ENCODE data around the gene ERGIC1.

ERGIC1 gene

GRCh38 chr5:172971482-172971881 lies 137.4 kb downstream of the ERGIC1 start:
- no peak overlapping the region for H3K14ac ChIP-seq (ENCODE audit: low read length)
- WGBS, 2 donors (ENCODE audit: extremely low coverage in 2 of 2, insufficient read length in 2 of 2, insufficient replicate concordance in 1 of 2), result no CpG with 5 or more reads among the region's 3 CpGs
- H3K23ac ChIP-seq (ENCODE audit: low read depth, low read length, poor library complexity), result no peak overlapping the region
- H2BK15ac ChIP-seq (ENCODE audit: low read length), result no peak overlapping the region
- H3K36me3 ChIP-seq (replicated peaks in 1 of 2; ENCODE audit: control insufficient read depth in 2 of 2, insufficient read depth in 2 of 2, low read length in 2 of 2), result peaks cover 7 to 23% of the 10 kb centered on the region in 2 donors
- no peak overlapping the region for H2BK5ac ChIP-seq (ENCODE audit: low read length)
- no peak overlapping the region for H4K8ac ChIP-seq (ENCODE audit: low read depth, low read length)
- no peak overlapping the region for H3K18ac ChIP-seq (ENCODE audit: low read length)
- H3K27me3 ChIP-seq (ENCODE audit: control insufficient read depth in 3 of 3, insufficient read depth in 3 of 3, low read depth in 1 of 3, low read length in 3 of 3), result no peaks in the 10 kb centered on the region
- H4K91ac ChIP-seq (ENCODE audit: low read depth, low read length, poor library complexity), result no peak overlapping the region
- H2AK5ac ChIP-seq (ENCODE audit: low read depth, low read length), result no peak overlapping the region
- no peak for DNase-seq (ENCODE audit: low spot score)
- H3K4ac ChIP-seq (ENCODE audit: low read length), result no peak overlapping the region
- H3K4me3 ChIP-seq (ENCODE audit: low read length in 2 of 2), result no peak overlapping the region
- no peak overlapping the region for H2AFZ ChIP-seq (ENCODE audit: low read length)
- no peak overlapping the region for H3K4me2 ChIP-seq (ENCODE audit: insufficient read depth, low read length, poor library complexity, severe bottlenecking)
- no peaks in the 10 kb centered on the region for H3K79me1 ChIP-seq (ENCODE audit: low read depth, low read length)
- no peak overlapping the region for H2BK120ac ChIP-seq (ENCODE audit: low read depth, low read length)
- H2BK12ac ChIP-seq (ENCODE audit: low read length), result no peak overlapping the region
- no peaks in the 10 kb centered on the region for H3K9me3 ChIP-seq (replicated peaks in 1 of 2; ENCODE audit: control insufficient read depth in 2 of 2, insufficient read depth in 1 of 2, low read depth in 1 of 2, low read length in 2 of 2)
- no peaks in the 10 kb centered on the region for H3K4me1 ChIP-seq (ENCODE audit: control insufficient read depth in 2 of 2, insufficient read depth in 1 of 2, low read depth in 1 of 2, low read length in 2 of 2)
- H3K9ac ChIP-seq (ENCODE audit: low read depth, low read length, poor library complexity), result no peak overlapping the region
- H3K27ac ChIP-seq (replicated peaks; ENCODE audit: low read length), result no peak overlapping the region

- Histone ChIP-seq H4K91ac (ENCODE audit: low read depth, low read length, poor library complexity) (no peak overlapping the region), H3K79me1 (ENCODE audit: low read depth, low read length) (no peaks in the 10 kb centered on the region), H3K4me1 (ENCODE audit: control insufficient read depth in 2 of 2, insufficient read depth in 1 of 2, low read depth in 1 of 2, low read length in 2 of 2) (no peaks in the 10 kb centered on the region), H2BK120ac (ENCODE audit: low read depth, low read length) (no peak overlapping the region), H3K36me3 (replicated peaks in 1 of 2; ENCODE audit: control insufficient read depth in 2 of 2, insufficient read depth in 2 of 2, low read length in 2 of 2) (peaks cover 7 to 21% of the 10 kb centered on the region in 2 donors), H3K4me3 (ENCODE audit: low read length in 2 of 2) (no peak overlapping the region), H2AFZ (ENCODE audit: low read length) (no peak overlapping the region), H2BK5ac (ENCODE audit: low read length) (no peak overlapping the region), H4K8ac (ENCODE audit: low read depth, low read length) (no peak overlapping the region), H2AK5ac (ENCODE audit: low read depth, low read length) (no peak overlapping the region), H3K4ac (ENCODE audit: low read length) (no peak overlapping the region), H3K27me3 (ENCODE audit: control insufficient read depth in 3 of 3, insufficient read depth in 3 of 3, low read depth in 1 of 3, low read length in 3 of 3) (no peaks in the 10 kb centered on the region), H3K9me3 (replicated peaks in 1 of 2; ENCODE audit: control insufficient read depth in 2 of 2, insufficient read depth in 1 of 2, low read depth in 1 of 2, low read length in 2 of 2) (no peaks in the 10 kb centered on the region), H3K18ac (ENCODE audit: low read length) (no peak overlapping the region), H2BK12ac (ENCODE audit: low read length) (no peak overlapping the region), H3K14ac (ENCODE audit: low read length) (no peak overlapping the region), H3K27ac (replicated peaks; ENCODE audit: low read length) (no peak overlapping the region), H3K4me2 (ENCODE audit: insufficient read depth, low read length, poor library complexity, severe bottlenecking) (no peak overlapping the region), H2BK15ac (ENCODE audit: low read length) (no peak overlapping the region), H3K9ac (ENCODE audit: low read depth, low read length, poor library complexity) (no peak overlapping the region), H3K23ac (ENCODE audit: low read depth, low read length, poor library complexity) (no peak overlapping the region)
- DNase-seq (ENCODE audit: low spot score), result no peak
- WGBS, 2 donors (ENCODE audit: extremely low coverage in 2 of 2, insufficient read length in 2 of 2, insufficient replicate concordance in 1 of 2), result no CpG with 5 or more reads among the region's 5 CpGs
Observed at GRCh38 chr5:172972552-172972951, 138.5 kb downstream of the ERGIC1 start.

- WGBS, 2 donors (ENCODE audit: extremely low coverage in 2 of 2, insufficient read length in 2 of 2, insufficient replicate concordance in 1 of 2), result no CpG with 5 or more reads among the region's 3 CpGs
- H2AFZ ChIP-seq (ENCODE audit: low read length), result no peak overlapping the region
- H4K91ac ChIP-seq (ENCODE audit: low read depth, low read length, poor library complexity), result no peak overlapping the region
- H3K4me3 ChIP-seq (ENCODE audit: low read length in 2 of 2), result no peak overlapping the region
- H2AK5ac ChIP-seq (ENCODE audit: low read depth, low read length), result no peak overlapping the region
- no peak overlapping the region for H3K27ac ChIP-seq (replicated peaks; ENCODE audit: low read length)
- no peak overlapping the region for H2BK12ac ChIP-seq (ENCODE audit: low read length)
- H3K23ac ChIP-seq (ENCODE audit: low read depth, low read length, poor library complexity), result no peak overlapping the region
- no peak overlapping the region for H2BK5ac ChIP-seq (ENCODE audit: low read length)
- H3K14ac ChIP-seq (ENCODE audit: low read length), result no peak overlapping the region
- no peak overlapping the region for H3K9ac ChIP-seq (ENCODE audit: low read depth, low read length, poor library complexity)
- H4K8ac ChIP-seq (ENCODE audit: low read depth, low read length), result no peak overlapping the region
- H2BK15ac ChIP-seq (ENCODE audit: low read length), result no peak overlapping the region
- no peak overlapping the region for H3K18ac ChIP-seq (ENCODE audit: low read length)
- no peaks in the 10 kb centered on the region for H3K9me3 ChIP-seq (replicated peaks in 1 of 2; ENCODE audit: control insufficient read depth in 2 of 2, insufficient read depth in 1 of 2, low read depth in 1 of 2, low read length in 2 of 2)
- no peak overlapping the region for H3K4me2 ChIP-seq (ENCODE audit: insufficient read depth, low read length, poor library complexity, severe bottlenecking)
- DNase-seq (ENCODE audit: low spot score), result no peak
- H3K4ac ChIP-seq (ENCODE audit: low read length), result no peak overlapping the region
- H3K4me1 ChIP-seq (ENCODE audit: control insufficient read depth in 2 of 2, insufficient read depth in 1 of 2, low read depth in 1 of 2, low read length in 2 of 2), result no peaks in the 10 kb centered on the region
- no peaks in the 10 kb centered on the region for H3K79me1 ChIP-seq (ENCODE audit: low read depth, low read length)
- H2BK120ac ChIP-seq (ENCODE audit: low read depth, low read length), result no peak overlapping the region
- H3K27me3 ChIP-seq (ENCODE audit: control insufficient read depth in 3 of 3, insufficient read depth in 3 of 3, low read depth in 1 of 3, low read length in 3 of 3), result no peaks in the 10 kb centered on the region
- peaks cover 7 to 18% of the 10 kb centered on the region in 2 donors for H3K36me3 ChIP-seq (replicated peaks in 1 of 2; ENCODE audit: control insufficient read depth in 2 of 2, insufficient read depth in 2 of 2, low read length in 2 of 2)
Observed at GRCh38 chr5:172973127-172973916, 139.3 kb downstream of the ERGIC1 start.

- Histone ChIP-seq H2AK5ac (ENCODE audit: low read depth, low read length) (no peak overlapping the region), H3K4me3 (ENCODE audit: low read length in 2 of 2) (no peak overlapping the region), H3K9ac (ENCODE audit: low read depth, low read length, poor library complexity) (no peak overlapping the region), H2BK120ac (ENCODE audit: low read depth, low read length) (no peak overlapping the region), H3K4ac (ENCODE audit: low read length) (no peak overlapping the region), H3K27ac (replicated peaks; ENCODE audit: low read length) (no peak overlapping the region), H4K8ac (ENCODE audit: low read depth, low read length) (no peak overlapping the region), H4K91ac (ENCODE audit: low read depth, low read length, poor library complexity) (no peak overlapping the region), H3K36me3 (replicated peaks in 1 of 2; ENCODE audit: control insufficient read depth in 2 of 2, insufficient read depth in 2 of 2, low read length in 2 of 2) (peaks cover 5 to 14% of the 10 kb centered on the region in 2 donors), H3K27me3 (ENCODE audit: control insufficient read depth in 3 of 3, insufficient read depth in 3 of 3, low read depth in 1 of 3, low read length in 3 of 3) (no peaks in the 10 kb centered on the region), H3K18ac (ENCODE audit: low read length) (no peak overlapping the region), H3K14ac (ENCODE audit: low read length) (no peak overlapping the region), H2AFZ (ENCODE audit: low read length) (no peak overlapping the region), H3K4me2 (ENCODE audit: insufficient read depth, low read length, poor library complexity, severe bottlenecking) (no peak overlapping the region), H3K4me1 (ENCODE audit: control insufficient read depth in 2 of 2, insufficient read depth in 1 of 2, low read depth in 1 of 2, low read length in 2 of 2) (no peaks in the 10 kb centered on the region), H3K23ac (ENCODE audit: low read depth, low read length, poor library complexity) (no peak overlapping the region), H3K79me1 (ENCODE audit: low read depth, low read length) (no peaks in the 10 kb centered on the region), H2BK12ac (ENCODE audit: low read length) (no peak overlapping the region), H2BK5ac (ENCODE audit: low read length) (no peak overlapping the region), H2BK15ac (ENCODE audit: low read length) (no peak overlapping the region), H3K9me3 (replicated peaks in 1 of 2; ENCODE audit: control insufficient read depth in 2 of 2, insufficient read depth in 1 of 2, low read depth in 1 of 2, low read length in 2 of 2) (no peaks in the 10 kb centered on the region)
- WGBS, 2 donors (ENCODE audit: extremely low coverage in 2 of 2, insufficient read length in 2 of 2, insufficient replicate concordance in 1 of 2), result no CpG with 5 or more reads among the region's 8 CpGs
- no peak for DNase-seq (ENCODE audit: low spot score)
Observed at GRCh38 chr5:172973931-172974330, 139.9 kb downstream of the ERGIC1 start.
